ENCODE results near the gene ERV3-1.
"Not testable (repeated sequence)": the region's sequence is repeated elsewhere in the genome, so short reads cannot be mapped to it uniquely, and the experiment has no call there.

Gene ERV3-1

GRCh38 chr7:64945503-64946175 lies 60.8 kb downstream of the ERV3-1 start (continued):
- no peak for TF ChIP-seq ZBTB17 (tag by site-specific recombination; IDR thresholded peaks at IDR 0.05)
- TF ChIP-seq KLF7 (tag by site-specific recombination; IDR thresholded peaks at IDR 0.05; ENCODE audit: borderline replicate concordance), result no peak
- no peak for TF ChIP-seq ZBTB48 (tag by site-specific recombination; IDR thresholded peaks at IDR 0.05)

GRCh38 chr7:64944667-64945502 lies 61.6 kb downstream of the ERV3-1 start:
- H3K4me3 ChIP-seq (ENCODE audit: low read depth, low read length); H3K36me3 ChIP-seq (ENCODE audit: control insufficient read depth in 2 of 2, insufficient read depth in 1 of 2, low read length in 2 of 2); H3K27ac ChIP-seq (ENCODE audit: extremely low read depth, low read depth, low read length); H3K9me3 ChIP-seq (ENCODE audit: control insufficient read depth, insufficient read depth, low read depth, low read length); H3K4me1 ChIP-seq (ENCODE audit: control insufficient read depth, insufficient read depth, low read length); POLR2A ChIA-PET: not testable (repeated sequence)
- CTCF ChIA-PET, result interaction anchor here (0.6 kb wide), 1 partner anchor 651 kb away, joined by 3 read pairs; no protein-coding TSS in a partner anchor

Measured in HEK293 (cell line).